HG02588 (cell line): ENCODE measurements around the gene MRPL54.

Experiments used
- ATAC-seq: cut with Tn5 transposase; IDR thresholded peaks from one replicate; pipeline ENCODE4 v1.9.1; 2021; ENCODE audit warnings: mild to moderate bottlenecking, moderate library complexity; ENCODE audit not compliant: unreplicated experiment

MRPL54 gene

DNA sequence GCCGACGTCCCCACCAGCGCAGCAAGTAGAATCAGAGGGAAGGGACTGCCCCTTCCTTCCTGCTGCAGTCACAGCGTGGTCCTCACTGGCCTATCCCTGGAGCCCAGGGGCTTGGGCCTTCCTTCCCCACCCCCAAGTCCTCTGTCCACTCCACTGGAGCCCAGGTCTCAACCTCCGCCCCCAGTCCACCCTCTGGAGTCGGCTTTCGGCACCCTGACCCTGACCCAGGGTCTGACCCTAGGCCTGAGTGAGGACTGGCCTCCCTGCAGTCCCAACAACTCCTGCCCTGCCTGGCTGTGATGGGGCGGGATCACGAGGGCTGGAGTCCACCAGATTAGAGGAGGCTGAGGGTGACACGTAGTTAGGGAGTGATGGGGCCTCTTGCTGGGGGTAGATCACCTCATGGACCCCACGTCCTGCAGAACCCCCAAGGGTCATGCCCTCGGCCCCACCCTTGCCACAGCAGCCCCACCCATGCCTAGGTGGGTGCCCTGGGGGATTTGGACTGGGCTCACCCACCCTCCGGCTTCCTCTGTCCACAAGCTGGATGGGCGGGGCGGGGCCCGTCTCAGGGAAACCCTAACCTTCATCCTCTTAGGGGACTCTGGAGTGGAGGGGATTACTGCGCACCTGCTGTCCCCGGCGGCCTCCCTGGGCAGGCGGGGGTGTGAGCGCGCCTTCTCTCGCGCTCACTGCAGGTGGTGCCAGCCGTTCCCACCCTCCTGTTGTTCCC lies 5.7 kb downstream of the MRPL54 start:
- no peak for ATAC-seq

DNA sequence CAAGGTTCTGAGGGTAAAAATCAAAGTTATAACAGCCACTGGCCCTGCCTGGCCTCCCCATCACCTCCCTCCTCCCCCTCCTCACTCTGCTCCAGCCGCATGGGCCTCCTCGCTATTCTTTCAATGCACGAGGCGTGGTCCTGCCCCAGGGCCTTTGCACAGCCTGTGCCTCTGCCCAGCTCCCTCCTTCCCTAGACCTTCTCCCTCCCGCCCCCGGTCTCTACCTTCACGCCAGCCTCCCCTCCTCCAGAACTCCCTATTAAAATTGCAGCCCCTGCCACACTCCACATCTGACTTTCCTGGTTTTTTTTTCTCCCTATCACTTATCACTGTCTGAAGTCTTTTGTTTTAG lies 6.2 kb downstream of the MRPL54 start:
- no peak for ATAC-seq

DNA sequence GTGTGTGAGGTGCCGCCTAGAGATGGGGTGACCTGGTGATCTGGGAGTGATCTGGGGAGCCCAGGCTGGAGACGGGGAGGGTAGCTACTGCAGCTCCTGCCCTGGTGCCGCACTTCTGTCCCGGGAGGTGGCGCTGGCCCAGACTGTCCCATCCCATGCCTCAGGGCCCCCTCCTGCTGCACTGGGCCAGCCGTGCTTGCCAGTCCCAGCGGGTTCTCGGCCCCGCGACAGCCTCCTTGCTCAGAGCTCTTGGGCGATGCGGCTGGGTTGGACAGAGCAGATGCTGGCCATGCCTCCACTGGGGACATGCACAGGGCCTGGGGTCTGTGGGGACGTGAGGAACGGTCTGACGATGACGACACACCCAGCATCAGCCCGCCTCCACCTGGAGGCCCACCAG lies 7.0 kb downstream of the MRPL54 start:
- no peak for ATAC-seq

DNA sequence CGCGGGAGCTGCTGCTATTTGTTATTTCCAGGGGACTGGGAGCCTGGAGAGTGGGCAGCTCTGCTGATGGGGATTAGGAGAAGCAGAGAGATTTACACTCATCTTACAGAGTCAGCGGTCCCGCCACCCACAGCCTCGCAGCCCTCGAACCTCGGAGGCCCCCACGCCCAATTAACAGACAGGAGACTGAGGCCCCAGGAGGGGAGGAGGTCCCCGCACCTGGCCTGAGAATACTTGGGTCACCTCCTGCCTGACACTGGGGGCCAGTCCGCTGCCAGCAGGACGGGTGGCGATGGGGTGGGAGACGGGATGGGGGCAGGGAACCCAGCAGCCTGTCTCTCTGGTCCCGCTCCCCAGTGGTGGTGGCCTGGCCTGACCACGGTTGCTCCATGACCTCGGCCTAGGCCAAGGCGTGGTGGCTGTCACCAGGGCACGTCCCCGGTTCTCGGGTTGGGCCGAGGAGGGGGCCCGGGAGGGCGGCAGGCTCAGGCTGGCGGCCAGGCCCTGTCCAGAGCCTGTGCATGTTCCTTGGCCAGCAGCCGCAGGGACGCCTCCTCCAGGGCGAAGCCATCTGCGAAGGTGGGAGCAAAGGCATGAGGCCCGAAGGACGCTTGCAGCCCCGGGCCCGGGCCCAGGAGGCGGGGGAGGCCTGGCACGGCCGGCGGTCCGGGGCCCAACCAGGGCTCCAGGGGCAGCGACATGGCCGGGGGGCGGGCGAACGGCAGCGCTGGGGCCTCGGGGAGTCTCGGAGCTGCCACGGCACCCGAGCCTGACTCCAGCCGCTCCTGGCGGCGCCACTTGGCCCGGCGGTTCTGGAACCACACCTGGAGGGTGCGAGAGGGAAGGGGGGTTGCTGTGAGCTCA lies 7.9 kb downstream of the MRPL54 start:
- ATAC-seq, result no peak

DNA sequence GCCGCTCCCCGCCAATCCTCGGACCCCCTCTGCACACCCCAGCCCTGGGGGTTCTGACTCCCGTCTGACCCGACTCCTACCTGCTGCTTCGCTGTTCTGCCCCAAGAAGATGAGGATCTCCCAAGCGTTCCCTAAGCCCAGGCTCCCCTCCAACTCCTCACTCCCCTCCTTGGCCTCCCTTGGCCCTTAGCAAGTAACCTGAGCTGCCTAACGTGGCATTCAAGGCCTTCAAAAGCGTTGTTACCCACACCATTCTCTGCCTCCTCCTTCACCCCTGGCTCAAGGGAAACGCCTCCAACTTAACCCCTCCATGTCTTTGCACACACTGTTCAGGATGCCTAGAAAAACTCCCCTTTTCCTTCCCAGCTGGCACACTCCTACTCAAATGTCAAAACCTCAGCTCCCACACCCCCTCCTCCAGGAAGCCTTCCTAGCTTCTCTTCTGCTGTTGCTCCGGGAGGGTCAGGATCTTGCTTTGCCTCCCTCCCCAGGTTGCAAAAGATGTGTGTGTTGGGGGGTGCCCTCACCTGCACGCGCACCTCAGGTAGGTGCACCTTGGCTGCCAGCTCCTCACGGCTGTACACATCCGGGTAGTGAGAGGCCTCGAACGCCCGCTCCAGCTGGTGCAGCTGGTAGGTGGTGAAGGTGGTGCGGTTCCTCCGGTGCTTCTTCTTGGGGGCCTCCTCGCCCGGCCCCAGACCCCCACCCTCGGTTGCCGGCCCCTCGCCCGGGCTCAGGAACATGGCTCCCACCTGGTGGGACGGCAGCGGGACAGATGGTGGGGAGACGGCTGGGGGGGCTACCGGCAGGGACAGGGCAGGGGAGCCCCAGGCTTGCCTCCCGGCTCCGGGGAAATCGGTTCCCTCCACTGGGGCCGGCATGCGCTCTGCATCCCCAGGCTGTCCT lies 8.8 kb downstream of the MRPL54 start:
- no peak for ATAC-seq

DNA sequence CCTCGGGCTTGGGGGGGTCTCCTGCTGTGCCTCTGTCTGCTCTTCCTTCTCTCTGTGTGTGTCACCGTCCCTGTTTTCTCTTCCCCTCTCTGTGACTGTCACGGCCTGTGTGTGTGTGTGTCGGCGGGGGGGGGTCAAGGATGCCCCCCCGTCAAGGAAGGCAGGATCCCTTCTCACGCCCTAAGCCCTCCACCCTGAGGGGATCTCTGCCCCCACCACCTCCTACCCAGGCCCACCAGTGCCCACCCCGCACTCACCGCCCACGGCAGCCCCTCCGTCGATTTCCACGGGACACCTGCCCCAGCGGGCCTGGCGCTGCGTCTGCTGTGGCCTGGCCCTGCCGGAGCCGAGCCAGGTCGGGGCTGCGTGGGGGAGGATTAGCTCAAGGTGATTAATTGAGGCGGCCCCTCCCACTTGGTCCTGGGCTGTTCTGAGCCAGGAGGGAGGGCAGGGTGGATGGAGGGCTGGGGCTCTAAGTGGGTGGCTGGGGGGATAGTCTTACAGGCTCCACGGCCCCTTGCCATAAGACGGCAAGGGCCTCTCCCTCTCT lies 9.5 kb downstream of the MRPL54 start, which contains the start of gene RAX2:
Gene RAX2 (minus strand): TSS at position 323 of the 550 bp plus-strand sequence. CDS start 486 bp downstream, outside the sequence.
- no peak for ATAC-seq

DNA sequence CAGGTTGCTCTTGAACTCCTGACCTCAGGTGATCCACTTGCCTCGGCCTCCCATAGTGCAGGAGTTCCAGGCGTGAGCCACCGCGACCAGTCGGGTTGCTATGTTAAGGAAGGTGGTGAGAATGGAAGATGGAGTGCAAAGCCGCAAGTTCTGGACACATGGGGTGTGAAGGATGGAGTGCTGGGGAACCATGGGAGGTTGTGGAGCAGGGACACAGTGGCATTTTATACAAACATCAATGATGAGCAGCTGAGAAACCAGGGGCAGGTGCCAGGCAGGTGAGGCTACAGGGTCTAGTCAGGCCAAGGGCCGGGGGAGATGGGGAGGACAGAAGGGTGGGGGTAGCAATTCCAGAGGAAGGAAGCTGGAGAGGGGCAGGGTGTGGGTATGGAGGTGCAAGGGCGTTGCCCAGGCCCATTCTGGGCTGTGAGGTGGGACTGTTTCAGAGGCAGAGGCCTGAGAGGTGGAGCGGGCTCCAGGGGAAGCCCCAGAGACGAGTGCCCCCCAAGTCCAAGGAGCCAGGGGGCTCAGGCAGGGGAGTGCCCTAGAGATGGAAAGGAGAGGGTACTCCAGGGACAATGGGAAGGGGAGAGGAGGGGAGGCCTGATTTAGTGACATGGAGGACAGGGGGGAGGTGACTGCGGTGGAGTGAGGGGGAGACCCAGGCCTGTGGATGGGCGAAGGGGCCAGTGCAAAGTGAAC lies 11.5 kb downstream of the MRPL54 start:
- ATAC-seq, result no peak

DNA sequence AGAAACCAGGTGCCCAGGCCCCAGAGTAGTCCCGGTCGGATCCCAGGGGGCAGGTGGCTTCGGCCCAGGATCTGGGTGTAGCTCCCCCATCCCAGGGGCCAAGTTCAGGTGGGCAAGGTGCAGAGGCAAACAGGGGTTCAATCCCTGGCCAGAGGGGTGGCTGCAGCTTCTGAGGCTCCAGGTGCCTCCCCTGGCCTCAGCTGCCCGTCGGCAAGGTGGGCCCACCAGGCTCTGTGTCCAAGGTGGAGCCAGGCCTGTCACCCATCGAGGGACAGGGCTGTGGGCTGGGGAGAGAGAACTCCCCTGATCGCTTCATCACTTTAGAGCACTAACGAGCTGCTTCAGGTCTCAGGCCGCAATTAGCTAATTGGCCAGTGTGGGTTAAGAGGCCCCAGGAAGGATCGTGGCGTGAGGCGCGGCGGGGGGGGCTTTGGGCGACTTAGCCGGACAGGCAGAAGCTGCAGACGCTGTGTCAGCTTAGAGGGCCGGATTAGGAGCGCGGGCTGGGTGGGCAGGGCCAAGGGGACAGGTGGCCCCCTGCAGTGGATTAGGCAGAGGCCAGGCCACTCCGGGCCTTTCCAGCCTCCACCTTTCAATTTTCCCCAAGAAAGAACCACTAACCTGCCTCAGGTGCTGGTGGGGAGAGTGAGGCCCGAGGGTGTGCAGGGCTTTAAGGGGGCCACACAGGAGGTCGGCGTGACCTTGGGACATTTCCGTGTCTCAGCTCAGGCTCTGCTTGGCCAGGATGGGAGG lies 12.3 kb downstream of the MRPL54 start:
- no peak for ATAC-seq

DNA sequence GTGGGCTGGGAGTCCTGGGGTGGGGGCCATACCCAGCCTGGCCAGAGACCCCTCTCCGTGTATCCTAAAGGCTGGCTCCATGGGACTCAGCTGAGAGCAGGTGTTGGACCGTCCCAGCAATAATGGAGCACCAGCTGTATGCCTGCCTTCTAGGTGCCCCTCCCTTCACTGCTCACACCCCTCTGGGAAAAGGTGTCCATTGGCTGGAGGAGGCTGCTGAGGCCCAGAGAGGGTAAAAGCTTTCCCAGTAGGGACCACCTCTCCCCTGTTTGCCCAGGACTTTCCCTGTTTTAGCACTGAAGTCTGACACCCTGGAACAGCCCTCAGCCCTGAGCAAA lies 12.9 kb downstream of the MRPL54 start:
- no peak for ATAC-seq

DNA sequence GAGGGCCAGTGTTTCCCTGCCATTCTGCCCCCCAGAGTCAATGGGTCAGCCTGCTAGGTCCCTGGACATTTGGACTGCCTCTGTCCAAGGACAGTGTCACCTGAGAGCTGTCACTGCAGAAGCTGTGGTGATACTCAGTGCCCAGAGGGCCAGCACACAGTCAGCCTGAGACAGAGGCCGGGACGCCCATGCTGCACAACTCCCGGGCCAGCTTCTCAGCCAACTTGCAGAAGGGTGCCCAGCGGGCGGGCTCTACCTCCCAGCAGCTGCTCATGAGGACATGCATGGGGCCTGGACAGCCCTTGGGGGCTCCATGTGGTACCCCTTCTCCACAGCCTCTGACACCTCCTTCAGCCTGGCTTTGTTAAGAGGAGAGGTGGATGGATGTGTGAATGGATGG lies 13.3 kb downstream of the MRPL54 start:
- ATAC-seq, result no peak

DNA sequence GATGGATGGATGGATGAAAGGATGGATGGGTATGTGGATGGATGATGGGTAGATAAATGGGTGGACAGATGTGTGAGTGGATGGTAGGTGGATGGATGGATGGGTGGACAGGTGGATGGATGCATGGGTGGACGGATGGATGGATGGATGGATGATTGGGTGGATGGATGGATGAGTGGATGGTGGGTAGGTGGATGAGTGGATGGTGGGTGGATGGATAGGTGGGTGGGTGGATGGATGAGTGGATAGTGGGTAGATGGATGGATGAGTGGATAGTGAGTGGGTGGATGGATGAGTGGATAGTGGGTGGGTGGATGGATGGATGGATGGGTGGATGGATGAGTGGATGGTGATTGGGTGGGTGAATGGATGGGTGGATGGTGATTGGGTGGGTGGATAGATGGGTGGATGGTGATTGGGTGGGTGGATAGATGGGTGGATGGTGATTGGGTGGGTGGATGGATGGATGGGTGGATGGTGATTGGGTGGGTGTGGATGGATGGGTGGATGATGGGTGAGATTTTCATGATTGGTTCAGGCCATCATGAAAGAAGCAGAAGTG lies 14.1 kb downstream of the MRPL54 start:
- no peak for ATAC-seq

DNA sequence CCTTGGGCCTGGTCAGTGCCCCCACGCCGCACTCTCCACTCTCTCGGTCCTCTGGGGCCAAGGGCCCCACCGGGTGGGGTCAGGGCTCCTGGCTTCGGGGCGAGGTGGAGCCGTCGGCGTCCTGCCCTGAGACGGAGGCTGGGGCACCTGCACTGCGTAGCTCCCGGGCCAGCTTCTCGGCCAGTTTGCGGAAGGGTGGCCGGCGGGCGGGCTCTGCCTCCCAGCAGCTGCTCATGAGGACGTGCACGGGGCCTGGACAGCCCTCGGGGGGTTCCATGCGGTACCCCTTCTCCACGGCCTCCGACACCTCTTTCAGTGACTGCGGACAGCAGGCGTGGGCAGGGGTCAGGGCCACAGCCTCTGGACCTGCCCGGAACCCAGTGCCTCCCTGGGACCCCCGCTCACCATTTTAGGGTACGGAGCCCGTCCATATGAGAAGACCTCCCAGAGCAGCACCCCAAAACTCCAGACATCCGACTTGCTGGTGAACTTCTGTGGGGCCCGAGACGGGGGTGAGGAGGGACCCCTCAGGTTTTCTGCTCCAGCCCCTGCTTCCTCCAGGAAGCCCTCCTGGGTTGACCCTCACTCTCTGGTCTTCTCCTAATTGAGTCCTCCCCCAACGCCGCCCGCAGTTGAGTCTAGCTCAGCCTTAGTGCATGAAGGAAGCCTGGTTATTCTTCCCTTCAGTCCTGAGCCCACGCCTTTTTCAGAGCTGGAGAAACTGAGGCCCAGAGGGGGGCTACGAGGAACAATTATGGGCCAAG lies 15.8 kb downstream of the MRPL54 start:
- no peak for ATAC-seq

DNA sequence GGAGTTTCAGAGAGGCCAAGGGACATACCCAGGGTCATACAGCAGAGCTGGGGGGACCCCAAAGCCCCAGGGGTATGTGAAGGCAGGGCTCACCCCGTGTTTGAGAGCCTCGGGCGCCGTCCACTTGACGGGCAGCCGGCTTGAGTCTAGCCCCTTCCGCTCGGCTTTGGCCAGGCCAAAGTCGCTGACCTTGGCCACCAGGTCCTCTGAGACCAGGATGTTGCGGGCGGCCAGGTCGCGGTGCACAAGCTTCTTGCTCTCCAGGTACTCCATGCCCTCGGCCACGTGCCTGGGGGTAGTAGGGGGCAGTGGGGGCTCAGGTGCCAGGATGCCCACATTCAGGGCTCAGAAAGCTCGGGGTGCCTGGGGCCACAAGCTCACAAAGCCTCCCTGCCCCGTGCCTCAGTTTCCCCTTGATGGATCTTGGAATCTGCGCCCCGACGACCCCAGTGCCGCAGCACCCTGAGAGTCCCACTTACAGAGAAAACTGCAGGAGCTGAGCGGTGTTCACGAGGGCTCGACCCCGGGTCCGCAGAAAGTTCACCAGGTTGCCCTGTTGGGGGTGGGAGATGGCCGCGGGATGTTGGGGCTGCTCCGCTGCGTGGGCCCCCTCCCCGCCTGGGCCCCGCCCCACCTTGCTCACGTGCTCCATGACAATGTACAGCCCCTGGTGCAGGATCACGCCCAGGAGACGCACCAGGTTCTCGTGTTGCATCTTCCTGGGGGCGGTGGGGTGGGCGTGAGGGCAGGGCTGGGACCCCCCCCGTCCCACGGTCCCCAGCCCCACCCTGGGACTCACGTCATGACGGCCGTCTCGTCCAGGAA lies 16.6 kb downstream of the MRPL54 start:
- ATAC-seq, result no peak

DNA sequence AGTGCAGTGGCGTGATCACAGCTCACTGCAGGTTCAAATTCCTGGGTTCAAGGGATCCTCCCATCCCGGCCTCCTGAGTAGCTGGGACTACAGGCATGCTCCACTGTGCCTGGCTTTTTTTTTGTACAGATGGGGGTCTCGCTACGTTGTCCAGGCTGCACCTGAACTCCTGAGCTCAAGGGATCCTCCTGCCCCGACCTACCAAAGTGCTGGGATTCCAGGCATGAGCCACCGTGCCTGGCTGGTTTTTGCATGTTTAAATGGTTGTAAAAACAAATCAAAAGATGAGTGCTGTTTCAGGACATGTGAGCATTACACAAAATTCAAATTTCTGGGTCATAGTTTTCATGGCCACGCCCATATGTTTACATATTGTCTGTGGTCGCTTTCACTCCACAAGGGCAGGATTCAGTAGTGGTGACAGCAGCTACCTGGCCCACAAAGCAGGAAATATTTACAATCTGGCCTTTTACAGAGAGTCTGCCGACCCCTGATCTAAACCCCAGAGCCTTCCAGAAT lies 18.4 kb downstream of the MRPL54 start:
- no peak for ATAC-seq

DNA sequence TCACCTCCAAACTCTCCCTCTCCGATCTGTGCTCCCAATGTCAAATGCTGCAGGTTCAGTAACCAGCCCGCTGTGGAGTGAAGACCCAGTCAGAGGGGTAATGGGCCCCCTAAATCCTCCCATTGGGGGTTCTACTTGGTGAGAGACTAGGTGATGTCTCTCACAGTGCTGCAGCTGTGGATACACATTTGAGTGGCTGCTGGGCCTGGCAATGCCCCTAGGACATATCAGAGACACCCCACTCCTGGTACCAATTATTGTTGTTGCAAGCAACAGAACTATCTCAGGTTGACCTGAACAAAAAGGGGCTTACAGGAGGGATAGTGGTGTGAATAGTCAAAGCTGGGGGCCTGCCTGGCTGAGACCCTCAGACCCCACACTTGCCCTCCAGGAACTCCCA lies 19.1 kb downstream of the MRPL54 start:
- ATAC-seq, result no peak

DNA sequence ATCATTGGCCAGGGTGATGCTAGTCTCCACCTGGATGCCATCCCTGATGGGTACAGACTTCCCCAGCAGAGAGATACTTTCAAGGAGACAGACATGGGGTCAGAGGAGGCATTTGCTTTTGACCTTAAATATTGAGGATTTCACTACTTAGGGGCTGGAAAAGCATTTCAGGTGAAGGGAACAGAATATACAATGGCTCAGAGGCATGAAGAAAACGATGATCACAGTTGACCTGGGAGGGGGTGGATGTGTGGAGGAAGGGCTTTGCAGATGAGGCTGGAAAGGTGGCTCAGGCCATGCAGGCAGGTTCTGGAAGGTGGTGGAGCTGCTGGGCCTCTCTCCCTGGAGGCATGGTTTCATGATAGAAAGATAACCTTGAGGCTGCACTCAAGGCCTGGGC lies 19.8 kb downstream of the MRPL54 start:
- no peak for ATAC-seq

DNA sequence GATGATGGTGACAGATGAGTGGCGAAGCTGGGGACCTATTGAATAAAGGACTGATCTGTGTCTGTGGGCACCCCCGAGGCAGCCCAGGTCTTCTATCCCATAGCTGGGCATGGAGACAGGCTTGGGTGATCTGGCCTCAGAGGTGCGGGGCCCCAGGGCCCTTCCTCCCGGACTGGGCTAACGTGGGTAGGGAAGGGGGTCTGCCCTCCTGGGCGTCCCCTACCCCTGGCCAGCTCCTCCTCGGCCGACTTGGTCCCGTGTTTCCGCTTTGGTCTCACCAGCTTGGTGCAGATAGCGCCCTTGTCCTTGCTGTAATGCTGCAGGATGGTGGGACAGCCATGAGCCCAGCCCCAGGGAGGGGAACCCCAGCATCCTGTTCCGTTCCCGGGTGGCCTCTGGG lies 20.4 kb downstream of the MRPL54 start:
- ATAC-seq, result no peak
